Measurements from ENCODE around the gene UPK1A.

UPK1A gene

GRCh38 chr19:35713904-35714495, 47.7 kb downstream of the UPK1A start:
- TF ChIP-seq USF1 (IDR thresholded peaks at IDR 0.05) (no peak), FOXM1 (IDR thresholded peaks at IDR 0.05; ENCODE audit: borderline replicate concordance, low read depth) (no peak), CEBPB (IDR thresholded peaks at IDR 0.05) (no peak), TAF1 (IDR thresholded peaks at IDR 0.05; ENCODE audit: low read depth) (no peak), RAD21 (IDR thresholded peaks at IDR 0.05; ENCODE audit: low read depth) (no peak)
- TF ChIP-seq, protein P1, sequence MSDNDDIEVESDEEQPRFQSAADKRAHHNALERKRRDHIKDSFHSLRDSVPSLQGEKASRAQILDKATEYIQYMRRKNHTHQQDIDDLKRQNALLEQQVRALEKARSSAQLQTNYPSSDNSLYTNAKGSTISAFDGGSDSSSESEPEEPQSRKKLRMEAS (IDR thresholded peaks at IDR 0.05): no peak

GRCh38 chr19:35714601-35715354, 48.5 kb downstream of the UPK1A start:
- no peak for TF ChIP-seq USF1 (IDR thresholded peaks at IDR 0.05)
- TF ChIP-seq, protein P1 (IDR thresholded peaks at IDR 0.05): no peak
- TF ChIP-seq RAD21 (IDR thresholded peaks at IDR 0.05; ENCODE audit: low read depth): no peak
- no peak for TF ChIP-seq EGR1 (IDR thresholded peaks at IDR 0.05)
- no peak for TF ChIP-seq TCF12 (IDR thresholded peaks at IDR 0.05; ENCODE audit: low read depth)
- TF ChIP-seq NFIC (IDR thresholded peaks at IDR 0.05): no peak
- TF ChIP-seq REST (IDR thresholded peaks at IDR 0.05; ENCODE audit: low read depth): no peak
- no peak for TF ChIP-seq YY1 (IDR thresholded peaks at IDR 0.05; ENCODE audit: low read depth)
- no peak for TF ChIP-seq CREB1 (IDR thresholded peaks at IDR 0.05; ENCODE audit: low read depth)
- no peak for TF ChIP-seq ZBTB7A (IDR thresholded peaks at IDR 0.05; ENCODE audit: low read depth)
- TF ChIP-seq EP300 (IDR thresholded peaks at IDR 0.05; ENCODE audit: borderline replicate concordance): no peak
- no peak for TF ChIP-seq TEAD4 (IDR thresholded peaks at IDR 0.05)
- TF ChIP-seq CEBPB (IDR thresholded peaks at IDR 0.05): no peak
- TF ChIP-seq FOXM1 (IDR thresholded peaks at IDR 0.05; ENCODE audit: borderline replicate concordance, low read depth): no peak
- no peak for TF ChIP-seq TAF1 (IDR thresholded peaks at IDR 0.05; ENCODE audit: low read depth)

DNA sequence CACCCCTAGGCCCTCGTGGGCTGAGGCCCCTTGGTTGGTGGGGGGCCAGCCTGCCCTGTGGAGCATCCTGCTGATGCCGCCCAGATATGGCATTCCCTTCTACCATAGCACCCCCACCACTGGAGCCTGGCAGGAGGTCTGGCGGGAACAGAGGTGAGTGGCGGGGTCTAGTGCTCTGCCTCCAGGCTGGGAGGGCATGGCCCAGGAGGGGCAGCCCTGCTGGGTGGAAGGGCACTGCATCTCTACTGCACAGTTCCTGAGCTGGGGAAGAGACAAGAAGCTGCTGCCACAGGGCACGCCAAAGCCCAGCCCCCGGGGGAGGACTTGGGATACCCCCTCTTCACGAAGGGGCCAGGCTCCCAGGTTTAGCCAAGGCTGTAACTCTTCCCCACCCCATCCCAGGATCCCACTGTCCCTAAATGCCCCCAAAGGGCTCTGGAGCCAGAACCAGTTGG, 49.1 kb downstream of the UPK1A start:
- TF ChIP-seq FOXM1 (IDR thresholded peaks at IDR 0.05; ENCODE audit: borderline replicate concordance, low read depth) (no peak), RAD21 (IDR thresholded peaks at IDR 0.05; ENCODE audit: low read depth) (no peak), EP300 (IDR thresholded peaks at IDR 0.05; ENCODE audit: borderline replicate concordance) (no peak), CREB1 (IDR thresholded peaks at IDR 0.05; ENCODE audit: low read depth) (no peak), TCF12 (IDR thresholded peaks at IDR 0.05; ENCODE audit: low read depth) (no peak), ZBTB7A (IDR thresholded peaks at IDR 0.05; ENCODE audit: low read depth) (no peak)

- TF ChIP-seq, protein P1 (IDR thresholded peaks at IDR 0.05): peak; percentile 92
- TF ChIP-seq USF1 (IDR thresholded peaks at IDR 0.05) (0 out of 2 replicates have a peak, but pooled peaks have one; percentile 4), NFIC (IDR thresholded peaks at IDR 0.05) (no peak)
Measured at GRCh38 chr19:35715981-35716800, 49.9 kb downstream of the UPK1A start.

DNA sequence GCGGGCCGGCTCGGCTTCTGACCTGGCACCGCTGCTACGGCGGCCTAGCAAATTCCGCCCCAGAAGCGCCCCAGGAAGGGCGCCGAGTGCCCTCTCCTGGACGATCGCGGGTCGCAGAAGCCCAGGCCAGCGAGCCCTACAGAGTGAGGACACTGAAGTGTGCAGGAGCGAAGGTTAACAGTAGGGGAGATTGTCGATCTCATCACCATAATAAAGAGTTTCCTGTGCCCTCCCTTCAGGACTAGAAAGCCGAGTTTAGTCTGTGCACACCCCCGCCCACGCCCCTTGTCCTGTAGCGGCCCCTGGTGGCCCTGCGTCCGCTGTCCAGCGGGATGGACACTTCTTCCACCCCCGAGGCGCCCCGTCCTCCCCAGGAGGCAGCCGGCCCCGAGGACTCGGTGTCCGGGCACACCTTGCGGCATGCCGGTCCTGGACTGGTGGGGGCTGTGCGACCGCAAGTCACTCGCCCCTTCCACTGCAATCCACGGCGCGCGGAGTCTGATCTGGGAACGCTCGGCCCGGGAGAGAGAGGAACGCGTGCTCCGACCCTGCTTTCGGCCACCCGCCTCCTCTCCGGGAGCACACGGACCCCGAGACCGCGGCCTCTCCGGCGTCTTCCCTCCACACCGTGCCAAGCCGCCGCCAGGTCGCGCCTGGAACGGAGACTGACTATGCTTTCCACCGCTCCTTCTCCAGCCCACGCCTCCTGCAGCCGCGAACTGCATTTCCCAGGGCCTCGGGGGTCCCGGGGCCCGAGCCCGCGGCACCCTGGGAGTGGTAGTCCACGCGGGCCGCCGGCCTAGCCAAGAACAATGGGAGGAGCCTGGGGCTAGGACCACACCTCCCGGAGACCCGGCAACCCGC, 50.7 kb downstream of the UPK1A start:
- TF ChIP-seq TAF1 (IDR thresholded peaks at IDR 0.05; ENCODE audit: low read depth) (peak; percentile 31), FOXM1 (IDR thresholded peaks at IDR 0.05; ENCODE audit: borderline replicate concordance, low read depth) (no peak), CEBPB (IDR thresholded peaks at IDR 0.05) (no peak), TEAD4 (IDR thresholded peaks at IDR 0.05) (no peak), USF1 (IDR thresholded peaks at IDR 0.05) (peak; percentile 17; the same call in 1 of the 2 replicates), ZBTB7A (IDR thresholded peaks at IDR 0.05; ENCODE audit: low read depth) (peak; percentile 89; the same call in 1 of the 2 replicates), YY1 (IDR thresholded peaks at IDR 0.05; ENCODE audit: low read depth) (peak; percentile 38), TCF12 (IDR thresholded peaks at IDR 0.05; ENCODE audit: low read depth) (peak; percentile 77), CREB1 (IDR thresholded peaks at IDR 0.05; ENCODE audit: low read depth) (peak; percentile 17; the same call in 1 of the 2 replicates), EGR1 (IDR thresholded peaks at IDR 0.05) (peak; percentile 94), RAD21 (IDR thresholded peaks at IDR 0.05; ENCODE audit: low read depth) (peak; percentile 71), NFIC (IDR thresholded peaks at IDR 0.05) (no peak), REST (IDR thresholded peaks at IDR 0.05; ENCODE audit: low read depth) (peak; percentile 20; the same call in 1 of the 2 replicates)
- TF ChIP-seq, protein P1 (IDR thresholded peaks at IDR 0.05): peak; percentile 26; the same call in 1 of the 2 replicates

Measured in Ishikawa (cell line).